Pancreas (tissue), 10 donors: ENCODE data around the gene MAGOHB. TPM values are rescaled to one million over a fixed set of nuclear protein-coding genes. Genes with fewer than 3 reads are reported as not detected.

Experiments
- ATAC-seq, 4 donors: fragments of 200-7000 bp; cut with Tn5 transposase; one replicate each; pipeline versions ENCODE4 v1.8.0 to v1.9.1; 2020; ENCODE audit warnings: mild to moderate bottlenecking in 4 of 4, moderate library complexity in 4 of 4
- DNase-seq, 6 donors: peaks; one replicate each; pipeline ENCODE4 v3.0.0-alpha.2; 2020
- FAIRE-seq: peaks from 2 replicates; lab custom pipeline; 2012; peaks lifted over from hg19 to GRCh38; lab: Jason Lieb, UNC
- H3K27ac ChIP-seq, 4 donors: fragments of 200-600 bp; sonication (generic); 1 replicate in 3 of 4; 2 replicates in 1 of 4; pipeline versions ENCODE4 v1.5.0 to v1.8.0; 2020
- H3K27me3 ChIP-seq, 4 donors: fragments of 200-600 bp; one replicate each; pipeline ENCODE4 v1.8.0; 2021
- H3K36me3 ChIP-seq, 3 donors: fragments of 200-600 bp; sonication (generic) in 1 of 3; one replicate each; pipeline versions ENCODE4 v1.5.0 to v1.8.0; 2020 to 2021
- H3K4me1 ChIP-seq, 3 donors: fragments of 200-600 bp; one replicate each; pipeline ENCODE4 v1.8.0; 2021
- H3K4me3 ChIP-seq, 4 donors: fragments of 200-600 bp; sonication (generic) in 2 of 4; one replicate each; pipeline versions ENCODE4 v1.5.0 to v1.8.0; 2020 to 2021
- H3K9me3 ChIP-seq, 4 donors: fragments of 200-600 bp; one replicate each; pipeline ENCODE4 v1.8.0; 2021
- WGBS, 2 donors: extraction: QIAGEN DNeasy Blood & Tissue Kit; methylation state at CpG; one replicate each; pipeline ENCODE4 v1.1.7; 2013; 5-methylcytosine and 5-hydroxymethylcytosine counted together
- intact Hi-C, 3 donors: fragments of 100-400 bp; cut with DNase I; formaldehyde crosslinking; loops; one replicate each; pipeline versions ENCODE4 v1.11.1 to v1.14.2; 2022
- polyA plus RNA-seq, 2 donors: library from polyadenylated mRNA; stranded (reverse); fragments of 200-250 nt; gene quantifications; one replicate each; pipeline ENCODE4 v1.2.3, GENCODE V29; 2013
- total RNA-seq, 6 donors: library from RNA; stranded (reverse); fragmentation: NEBNext Ultra II Directional in 4 of 6; extraction: Animal tissue kit (Norgen Biotek cat#: 25700) in 4 of 6; gene quantifications; one replicate each; pipeline versions ENCODE4 v1.2.1 to v1.2.4, GENCODE V29; 2021 to 2023
- TF ChIP-seq, protein P1 (sequence below), 4 donors: fragments of 200-600 bp; sonication (generic) in 3 of 4; IDR thresholded peaks; one replicate each; pipeline versions ENCODE4 v1.5.0 to v1.8.0; 2021; ENCODE audit warnings: antibody characterized with exemption in 4 of 4
- donor health status: healthy with polysubstance abuse.
- donor health status: DM: no; HTN: no; CAD: no; lungs with moderate emphysema.
- donor health status: DM: no; HTN: no; CAD: no.
- donor health status: control.
- donor health status: control.
- donor health status: Bipolar disorder and iron deficiency.
- donor health status: DM: yes; HTN: yes; CAD: no.
- donor health status: DM: no; HTN: no; CAD: no.
- donor health status: DM: no; HTN: no; CAD: no.
- donor health status: DM: yes; HTN: yes; CAD: no.

Gene MAGOHB
- total and polyA plus RNA-seq, 8 donors, result 5.4 to 18.6 (median 9.8) TPM

GRCh38 chr12:10635306-10635705 is 21.9 kb upstream of the MAGOHB start:
- H3K4me3 ChIP-seq, result no peak overlapping the region
- no peaks in the 10 kb centered on the region for H3K9me3 ChIP-seq
- H3K4me1 ChIP-seq, result no peaks in the 10 kb centered on the region
- FAIRE-seq (no peak), DNase-seq (no peak), ATAC-seq (no peak)
- intact Hi-C loops, result no loop called here
- no peaks in the 10 kb centered on the region for H3K36me3 ChIP-seq
- 67 to 81% methylated on average over 2 of the region's 2 CpGs for WGBS, 2 donors
- H3K27me3 ChIP-seq, result no peaks in the 10 kb centered on the region
- no peak overlapping the region for H3K27ac ChIP-seq
- TF ChIP-seq, protein P1, sequence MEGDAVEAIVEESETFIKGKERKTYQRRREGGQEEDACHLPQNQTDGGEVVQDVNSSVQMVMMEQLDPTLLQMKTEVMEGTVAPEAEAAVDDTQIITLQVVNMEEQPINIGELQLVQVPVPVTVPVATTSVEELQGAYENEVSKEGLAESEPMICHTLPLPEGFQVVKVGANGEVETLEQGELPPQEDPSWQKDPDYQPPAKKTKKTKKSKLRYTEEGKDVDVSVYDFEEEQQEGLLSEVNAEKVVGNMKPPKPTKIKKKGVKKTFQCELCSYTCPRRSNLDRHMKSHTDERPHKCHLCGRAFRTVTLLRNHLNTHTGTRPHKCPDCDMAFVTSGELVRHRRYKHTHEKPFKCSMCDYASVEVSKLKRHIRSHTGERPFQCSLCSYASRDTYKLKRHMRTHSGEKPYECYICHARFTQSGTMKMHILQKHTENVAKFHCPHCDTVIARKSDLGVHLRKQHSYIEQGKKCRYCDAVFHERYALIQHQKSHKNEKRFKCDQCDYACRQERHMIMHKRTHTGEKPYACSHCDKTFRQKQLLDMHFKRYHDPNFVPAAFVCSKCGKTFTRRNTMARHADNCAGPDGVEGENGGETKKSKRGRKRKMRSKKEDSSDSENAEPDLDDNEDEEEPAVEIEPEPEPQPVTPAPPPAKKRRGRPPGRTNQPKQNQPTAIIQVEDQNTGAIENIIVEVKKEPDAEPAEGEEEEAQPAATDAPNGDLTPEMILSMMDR (IDR thresholded peaks at IDR 0.05), result no peak

- FAIRE-seq, result no peak
- TF ChIP-seq, protein P1 (IDR thresholded peaks at IDR 0.05), result no peak
- Histone ChIP-seq H3K9me3 (no peaks in the 10 kb centered on the region), H3K4me3 (no peak overlapping the region), H3K4me1 (no peaks in the 10 kb centered on the region), H3K27me3 (no peaks in the 10 kb centered on the region), H3K36me3 (no peaks in the 10 kb centered on the region), H3K27ac (no peak overlapping the region)
- DNase-seq, result no peak
- WGBS, 2 donors, result 80 to 83% methylated on average over 5 of the region's 5 CpGs
- intact Hi-C loops, result no loop called here
- no peak for ATAC-seq
Measured at GRCh38 chr12:10634427-10634826, 21.0 kb upstream of the MAGOHB start.

- no peak for FAIRE-seq
- Histone ChIP-seq H3K36me3 (no peaks in the 10 kb centered on the region), H3K27me3 (no peaks in the 10 kb centered on the region), H3K27ac (no peak overlapping the region), H3K9me3 (no peaks in the 10 kb centered on the region), H3K4me3 (no peak overlapping the region), H3K4me1 (no peaks in the 10 kb centered on the region)
- ATAC-seq, result no peak
- DNase-seq, result no peak
- TF ChIP-seq, protein P1 (IDR thresholded peaks at IDR 0.05), result no peak
- intact Hi-C loops, result no loop called here
- 51 to 61% methylated on average over 3 of the region's 3 CpGs for WGBS, 2 donors
Measured at GRCh38 chr12:10633541-10633940, 20.1 kb upstream of the MAGOHB start.

DNA sequence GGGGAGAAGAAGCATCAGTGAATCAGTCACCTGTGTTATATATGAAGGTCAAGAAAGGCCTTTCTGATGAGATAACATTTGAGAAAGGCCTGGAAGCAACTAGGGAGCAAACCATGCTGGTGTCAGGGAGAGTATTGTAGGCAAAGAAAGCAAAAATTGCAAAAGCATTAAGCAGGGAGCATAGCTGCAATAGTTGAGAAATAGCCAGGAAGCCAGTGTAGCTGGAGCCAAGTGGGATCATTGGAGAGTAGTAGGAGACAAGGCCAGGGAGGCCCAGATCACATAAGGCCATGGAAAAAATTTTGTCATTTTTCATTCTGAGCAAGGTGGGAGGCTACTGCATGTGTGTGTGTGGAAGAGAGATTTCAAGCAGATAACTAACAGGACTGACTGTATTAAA is 18.8 kb upstream of the MAGOHB start:
- Histone ChIP-seq H3K4me1 (no peaks in the 10 kb centered on the region), H3K4me3 (no peak overlapping the region), H3K36me3 (no peaks in the 10 kb centered on the region), H3K27me3 (no peaks in the 10 kb centered on the region), H3K9me3 (no peaks in the 10 kb centered on the region), H3K27ac (no peak overlapping the region)
- intact Hi-C loops, result no loop called here
- no peak for DNase-seq
- no peak for FAIRE-seq
- ATAC-seq, result no peak
- TF ChIP-seq, protein P1 (IDR thresholded peaks at IDR 0.05), result no peak

- no peak for ATAC-seq
- Histone ChIP-seq H3K4me3 (no peak overlapping the region), H3K27ac (no peak overlapping the region), H3K4me1 (no peaks in the 10 kb centered on the region), H3K27me3 (no peaks in the 10 kb centered on the region), H3K9me3 (no peaks in the 10 kb centered on the region), H3K36me3 (no peaks in the 10 kb centered on the region)
- TF ChIP-seq, protein P1 (IDR thresholded peaks at IDR 0.05), result no peak
- no peak for FAIRE-seq
- 42 to 44% methylated on average over 3 of the region's 3 CpGs for WGBS, 2 donors
- intact Hi-C loops, result no loop called here
- no peak for DNase-seq
Measured at GRCh38 chr12:10624605-10625004, 11.2 kb upstream of the MAGOHB start.
